ENCODE measurements around the gene WDR91. TPM values are rescaled to one million over a fixed set of nuclear protein-coding genes. Genes with fewer than 3 reads are reported as not detected.

Gene WDR91
- total RNA-seq, 2 donors from 2014 or later: 36.2 to 78.3 TPM

- H3K27me3 ChIP-seq (replicated peaks; ENCODE audit: insufficient read depth): no peaks in the 10 kb centered on the region
- no peak for TF ChIP-seq CTCF (IDR thresholded peaks at IDR 0.05)
- peak within 1 kb of the TSS; percentile 92 to 93 for H3K27ac ChIP-seq
- no peaks in the 10 kb centered on the region for H3K9me3 ChIP-seq
- ATAC-seq (ENCODE audit: insufficient number of reproducible peaks, low FRiP score, low read depth) (peak; percentile 64), DNase-seq (ENCODE audit: low spot score) (no peak)
- H3K4me3 ChIP-seq: peak within 1 kb of the TSS; percentile 75
- H3K36me3 ChIP-seq: no peaks in the 10 kb centered on the region
- peaks cover 29 to 53% of the 10 kb centered on the region in 2 donors for H3K4me1 ChIP-seq (ENCODE audit: control insufficient read depth in 1 of 2, low read depth in 2 of 2)
Measured at GRCh38 chr7:135147899-135148721, 63.2 kb downstream of the WDR91 start, which contains the start of gene TMEM140. Gene TMEM140, plus strand, starts transcription at chr7:135148072. Its CDS starts 16,370 bp downstream, at chr7:135164442.

DNA sequence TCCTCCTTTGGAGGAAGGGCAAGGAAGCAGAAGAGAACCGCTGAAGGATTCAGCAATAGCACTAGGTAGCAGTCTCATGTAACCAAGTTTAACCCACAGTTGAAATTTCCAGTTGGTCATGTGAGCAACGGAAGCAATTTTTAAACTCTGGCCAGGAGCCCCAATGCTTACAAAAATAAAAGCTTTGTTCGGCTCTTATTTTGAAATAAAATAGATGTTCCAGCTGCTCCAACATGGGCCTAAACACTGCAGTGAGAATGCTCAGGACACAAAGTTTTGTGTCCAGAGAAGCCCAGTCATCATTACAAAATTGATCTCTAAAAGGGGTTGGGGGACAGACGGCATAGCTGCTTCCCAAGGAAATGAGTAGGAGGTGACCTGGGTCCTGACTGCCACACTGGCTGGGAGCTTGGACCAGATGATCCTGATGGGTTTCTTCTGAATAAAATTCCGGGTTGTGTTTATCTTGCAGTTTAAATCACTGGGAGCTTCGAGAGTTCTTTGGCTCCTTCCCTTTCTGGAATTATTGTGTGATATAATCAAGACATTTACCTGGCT, 63.9 kb downstream of the WDR91 start:
- no peaks in the 10 kb centered on the region for H3K36me3 ChIP-seq

DNA sequence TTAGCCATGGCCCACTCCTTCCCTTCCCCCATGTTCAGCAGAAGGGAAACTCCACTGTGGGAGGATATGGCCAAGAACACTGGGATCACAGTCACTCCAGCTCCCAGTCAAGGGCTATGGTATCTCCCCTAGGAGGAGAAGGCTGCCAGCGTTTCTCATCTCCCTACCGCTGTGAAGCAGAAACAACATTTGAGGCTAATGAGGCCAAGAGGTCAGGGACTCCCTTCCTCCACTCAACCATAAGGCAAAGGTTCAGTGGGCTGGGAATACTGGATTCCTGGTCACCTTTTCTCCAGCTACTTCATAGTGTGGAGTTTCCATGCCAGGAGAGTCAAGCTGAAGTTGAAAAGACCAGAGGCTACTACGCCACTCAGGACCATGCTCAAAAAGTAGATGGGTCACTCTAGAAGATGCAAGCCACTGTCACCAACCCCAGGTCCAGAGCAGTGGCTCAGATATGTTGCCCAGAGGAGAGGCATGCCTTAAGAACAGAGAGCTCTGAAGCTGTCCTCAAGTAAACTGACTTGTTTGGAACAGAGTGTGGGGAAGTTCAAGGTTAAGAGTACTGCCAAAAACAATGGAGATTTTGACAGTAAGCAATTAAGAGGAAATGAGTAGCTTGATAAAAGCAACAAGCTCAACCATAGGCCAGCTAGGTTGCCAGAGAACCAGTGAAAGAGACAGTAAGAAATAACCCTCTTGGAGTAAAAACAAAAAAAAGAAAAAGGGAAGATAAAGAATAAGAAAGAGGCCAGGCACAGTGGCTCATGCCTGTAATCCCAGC, 67.2 kb downstream of the WDR91 start:
- Histone ChIP-seq H3K36me3 (no peaks in the 10 kb centered on the region), H3K27me3 (replicated peaks; ENCODE audit: insufficient read depth) (no peaks in the 10 kb centered on the region), H3K27ac (no peak overlapping the region), H3K4me3 (no peak overlapping the region), H3K4me1 (ENCODE audit: control insufficient read depth in 1 of 2, low read depth in 2 of 2) (peaks cover 10 to 29% of the 10 kb centered on the region in 2 donors), H3K9me3 (no peaks in the 10 kb centered on the region)
- no peak for TF ChIP-seq CTCF (IDR thresholded peaks at IDR 0.05)
- ATAC-seq (ENCODE audit: insufficient number of reproducible peaks, low FRiP score, low read depth) (no peak), DNase-seq (ENCODE audit: low spot score) (no peak)

More for the DNA sequence above, 63.9 kb downstream of the WDR91 start:
- H3K27ac ChIP-seq: peak overlapping the region; percentile 92 to 93
- DNase-seq (ENCODE audit: low spot score) (no peak), ATAC-seq (ENCODE audit: insufficient number of reproducible peaks, low FRiP score, low read depth) (peak; percentile 64)
- peaks cover 29 to 53% of the 10 kb centered on the region in 2 donors for H3K4me1 ChIP-seq (ENCODE audit: control insufficient read depth in 1 of 2, low read depth in 2 of 2)
- no peaks in the 10 kb centered on the region for H3K27me3 ChIP-seq (replicated peaks; ENCODE audit: insufficient read depth)
- no peak for TF ChIP-seq CTCF (IDR thresholded peaks at IDR 0.05)
- peak overlapping the region; percentile 75 for H3K4me3 ChIP-seq
- no peaks in the 10 kb centered on the region for H3K9me3 ChIP-seq

Other genes starting within 250 kb of the WDR91 start
- under 1 TPM; 0.28 to 0.54 TPM for gene AGBL3, start 225.0 kb downstream of the WDR91 start, total RNA-seq
- gene TMEM140, start 63.5 kb downstream of the WDR91 start, total RNA-seq: 10 to 100 TPM; 20.6 to 27.6 TPM
- gene CYREN, start 40.8 kb downstream of the WDR91 start, total RNA-seq: 10 to 100 TPM; 37.6 to 54.1 TPM
- gene STRA8, start 22.3 kb upstream of the WDR91 start, total RNA-seq: not detected

All from thoracic aorta (tissue), 2 donors.